Measurements from ENCODE around the gene TTLL11.

DNA sequence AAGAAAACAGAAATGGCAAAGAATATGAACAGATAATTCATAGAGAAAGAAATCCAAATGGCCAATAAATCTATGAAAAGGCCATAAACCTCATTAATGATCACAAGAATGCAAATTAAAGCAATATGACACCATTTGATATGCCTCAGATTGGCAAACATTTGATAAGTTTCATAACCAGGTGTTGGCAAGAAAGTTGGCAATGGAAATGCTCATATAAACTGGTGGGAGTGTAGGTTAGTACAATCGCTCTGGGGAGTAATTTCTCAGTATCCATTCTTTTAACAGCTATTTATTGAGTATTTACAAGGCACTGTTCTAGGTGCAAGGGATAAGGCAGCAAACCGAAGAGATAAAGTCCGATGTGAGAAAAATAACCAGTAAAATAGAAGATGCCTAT, 154.5 kb downstream of the TTLL11 start:
- no peak for TF ChIP-seq POLR2A (IDR thresholded peaks at IDR 0.05; ENCODE audit: low read length)
- TF ChIP-seq GATA1 (IDR thresholded peaks at IDR 0.05; ENCODE audit: low read depth, low read length), result no peak
